HepG2 (cell line): ENCODE data around the gene PLIN3. TPM values are rescaled to one million over a fixed set of nuclear protein-coding genes. Genes with fewer than 3 reads are reported as not detected.

ENCODE experiments used
- ATAC-seq: fragments of 200-7000 bp; cut with Tn5 transposase; 3 replicates; pipeline ENCODE4 v1.9.1; 2020; ENCODE audit warnings: mild to moderate bottlenecking, moderate library complexity
- BruUV-seq: library from RNA; stranded (reverse); fragments of 400-500 nt; replicated peaks from 2 replicates; lab custom pipeline; 2021; lab: Mats Ljungman, UMichigan
- CTCF ChIA-PET: fragments of 300-600 bp; formaldehyde crosslinking; extraction: SDS; loops from one replicate; lab custom pipeline; 2021; ENCODE audit warnings: low total read pairs, inconsistent platforms, low intra/inter-chr PET ratio; lab: Yijun Ruan, JAX
- POLR2A ChIA-PET: fragments of 350-600 bp; sonication (Branson Sonifier 250); formaldehyde crosslinking; loops from one replicate; lab custom pipeline; 2020; ENCODE audit warnings: antibody characterized with exemption, inconsistent platforms; lab: Yijun Ruan, JAX
- DNase-seq: peaks from one replicate; pipeline ENCODE4 v3.0.0-alpha.2; 2015; ENCODE audit warnings: low spot score
- FAIRE-seq: peaks from 3 replicates; lab custom pipeline; 2011; peaks lifted over from hg19 to GRCh38; lab: Jason Lieb, UNC
- H2AFZ ChIP-seq: one replicate; pipeline ENCODE4 v1.6.1; 2011; ENCODE audit warnings: low read length, inconsistent platforms
- H3K27ac ChIP-seq: fragments of 300-600 bp; 3 replicates; pipeline ENCODE4 v1.8.0; 2011; ENCODE audit warnings: mixed run types, mild to moderate bottlenecking, mixed read lengths, low read length, inconsistent platforms; ENCODE audit not compliant: insufficient read depth; ENCODE audit errors: extremely low read length
- H3K27me3 ChIP-seq, 2 experiments: fragments of 200-600 bp in 1 of 2; 2 replicates in 1 of 2; 3 replicates in 1 of 2; pipeline versions ENCODE4 v1.6.0 to v1.8.0; 2011; ENCODE audit warnings: low read length in 2 of 2, mild to moderate bottlenecking in 2 of 2, moderate library complexity in 2 of 2, inconsistent platforms in 1 of 2; ENCODE audit not compliant: insufficient read depth in 2 of 2, control insufficient read depth in 1 of 2
- H3K36me3 ChIP-seq, 2 experiments: fragments of 200-600 bp in 1 of 2; replicated peaks in 1 of 2; 2 replicates in 1 of 2; 3 replicates in 1 of 2; pipeline versions ENCODE4 v1.5.1 to v1.8.0; 2011; ENCODE audit warnings: low read length in 2 of 2, inconsistent platforms in 1 of 2; ENCODE audit not compliant: insufficient read depth in 2 of 2, control insufficient read depth in 1 of 2
- H3K4me1 ChIP-seq: 2 replicates; pipeline ENCODE4 v1.5.1; 2012; ENCODE audit warnings: low read length, inconsistent platforms; ENCODE audit not compliant: insufficient read depth
- H3K4me2 ChIP-seq: 2 replicates; pipeline ENCODE4 v1.6.0; 2011; ENCODE audit warnings: low read depth, low read length, inconsistent platforms
- H3K4me3 ChIP-seq, 3 experiments: fragments of 200-600 bp in 1 of 3; sonication (generic), shearing (Covaris generic) in 1 of 3; replicated peaks in 1 of 3; 2 replicates each; pipeline ENCODE4 v1.5.1; 2011 to 2016; ENCODE audit warnings: low read length in 3 of 3, inconsistent platforms in 2 of 3, low read depth in 2 of 3, mild to moderate bottlenecking in 2 of 3, control low read depth in 1 of 3, mixed read lengths in 1 of 3; ENCODE audit not compliant: insufficient read depth in 1 of 3
- H3K79me2 ChIP-seq: one replicate; pipeline ENCODE4 v1.6.1; 2011; ENCODE audit warnings: low read length, inconsistent platforms; ENCODE audit not compliant: insufficient read depth
- H3K9ac ChIP-seq: 2 replicates; pipeline ENCODE4 v1.6.0; 2011; ENCODE audit warnings: mild to moderate bottlenecking, low read depth, low read length, inconsistent platforms; ENCODE audit not compliant: insufficient read depth
- H3K9me3 ChIP-seq: 2 replicates; pipeline ENCODE4 v1.5.1; 2012; ENCODE audit warnings: mild to moderate bottlenecking, low read length
- H4K20me1 ChIP-seq: 2 replicates; pipeline ENCODE4 v1.6.0; 2011; ENCODE audit warnings: inconsistent platforms, mild to moderate bottlenecking, low read length, moderate library complexity; ENCODE audit not compliant: insufficient read depth
- MAZ ChIP-seq, 2 experiments: sonication (generic) in 1 of 2; formaldehyde crosslinking in 1 of 2; IDR thresholded peaks; 2 replicates each; pipeline versions ENCODE4 v1.5.0 to v1.6.1; 2012 to 2020; ENCODE audit warnings: low read depth in 2 of 2, mild to moderate bottlenecking in 2 of 2, borderline replicate concordance in 1 of 2, improper control_type of control experiment in 1 of 2, low read length in 1 of 2, missing genetic modification reagents in 1 of 2, moderate library complexity in 1 of 2
- NFATC3 ChIP-seq: sonication (generic); formaldehyde crosslinking; IDR thresholded peaks from 2 replicates; pipeline ENCODE4 v1.5.1; 2020; ENCODE audit warnings: mild to moderate bottlenecking, missing genetic modification reagents
- PRPF4 ChIP-seq: fragments of 200-400 bp; formaldehyde crosslinking; IDR thresholded peaks from 2 replicates; pipeline ENCODE4 v1.6.1; 2016; ENCODE audit warnings: low read length, low read depth; ENCODE audit not compliant: poor library complexity, severe bottlenecking
- TP53 ChIP-seq: sonication (generic); formaldehyde crosslinking; conservative IDR thresholded peaks from 2 replicates; pipeline ENCODE4 v1.4.0; 2020; ENCODE audit warnings: missing genetic modification reagents
- ZBTB38 ChIP-seq: sonication (generic); formaldehyde crosslinking; IDR thresholded peaks from 2 replicates; pipeline ENCODE4 v1.5.1; 2020; ENCODE audit warnings: mild to moderate bottlenecking, missing genetic modification reagents
- WGBS: methylation state at CpG from one replicate; pipeline ENCODE4 v1.1.6; 2017; ENCODE audit warnings: low lambda C conversion rate; 5-methylcytosine and 5-hydroxymethylcytosine counted together
- in situ Hi-C: cut with HindIII; loops from 2 replicates; pipeline ENCODE4 v1.10.0; 2017; ENCODE audit warnings: low pct_unique_long_range_greater_than_20kb; ENCODE audit not compliant: extremely low pct_ligation_motif_present
- intact Hi-C: fragments of 100-400 bp; cut with micrococcal nuclease; formaldehyde crosslinking; loops from one replicate; pipeline ENCODE4 v1.10.0; 2022; ENCODE audit not compliant: unreplicated experiment
- polyA plus RNA-seq, 8 experiments: library from polyadenylated mRNA; depleted of rRNA in 3 of 8; stranded (reverse) in 7 of 8; unstranded in 1 of 8; fragments of >200 nt; fragmentation: Illumina TruSeq in 4 of 8; extraction: Trizol in 4 of 8; gene quantifications; 2 replicates each; pipeline versions ENCODE4 v1.2.1 to v1.2.3, GENCODE V29; 2011 to 2016; ENCODE audit warnings: low read depth in 4 of 8, missing spikeins in 1 of 8, mixed read lengths in 1 of 8; ENCODE audit not compliant: insufficient read depth in 1 of 8
- total RNA-seq, 5 experiments: library from RNA; depleted of rRNA; stranded (reverse); fragments of >200 nt; fragmentation: Illumina TruSeq; extraction: Trizol; gene quantifications; 2 replicates each; pipeline ENCODE4 v1.2.3, GENCODE V29; 2016; ENCODE audit warnings: low read depth in 1 of 5
- TF ChIP-seq, protein P1 (sequence below): sonication (generic); formaldehyde crosslinking; conservative IDR thresholded peaks from 2 replicates; pipeline ENCODE4 v1.8.1; 2023; ENCODE audit warnings: missing genetic modification reagents

Gene PLIN3
- total and polyA plus RNA-seq, 2 of the 13 experiments (the other 11 are each of a cell fraction or from before 2014, with no cell fraction given), result 49.3 to 57.9 TPM

- Histone ChIP-seq H4K20me1 (0 out of 2 replicates have a peak, but pooled peaks cover 2% of the 10 kb centered on the region), H3K79me2 (peaks cover 60% of the 10 kb centered on the region), H3K27me3 (no peaks in the 10 kb centered on the region), H3K9ac (0 out of 2 replicates have a peak overlapping the region, but pooled peaks have one; percentile 57), H2AFZ (no peak overlapping the region), H3K36me3 (peaks cover 2 to 30% of the 10 kb centered on the region in 2 experiments; a peak in 3 of 5 replicates), H3K4me3 (peak overlapping the region in 2 of 3 experiments; percentile 70 to 79; a peak in 3 of 6 replicates), H3K4me2 (peak overlapping the region; percentile 69), H3K4me1 (peaks cover 62% of the 10 kb centered on the region), H3K27ac (no peak overlapping the region), H3K9me3 (no peaks in the 10 kb centered on the region)
- DNase-seq, result no peak
- 85% methylated on average over 15 of the region's 15 CpGs for WGBS
- POLR2A ChIA-PET, result interaction anchor here (0.7 to 2.4 kb wide), 4 partner anchors 39 to 120 kb away, joined by 3 to 9 read pairs (median 7); no protein-coding TSS in a partner anchor
- BruUV-seq, result no TSS peak
- no peak for ATAC-seq
- no peak for FAIRE-seq
- in situ Hi-C loops, result loop anchor here (5.0 kb wide), 2 partner anchors 39 to 99 kb away; no protein-coding TSS in a partner anchor
- CTCF ChIA-PET, result interaction anchor here (1.1 to 2.6 kb wide), 5 partner anchors 38 to 120 kb away, joined by 3 to 37 read pairs (median 7); no protein-coding TSS in a partner anchor
- intact Hi-C loops, result loop anchor here (1.0 kb wide), 1 partner anchor 39 kb away; no protein-coding TSS in a partner anchor
- no peak for TF ChIP-seq TP53
- TF ChIP-seq, protein P1, sequence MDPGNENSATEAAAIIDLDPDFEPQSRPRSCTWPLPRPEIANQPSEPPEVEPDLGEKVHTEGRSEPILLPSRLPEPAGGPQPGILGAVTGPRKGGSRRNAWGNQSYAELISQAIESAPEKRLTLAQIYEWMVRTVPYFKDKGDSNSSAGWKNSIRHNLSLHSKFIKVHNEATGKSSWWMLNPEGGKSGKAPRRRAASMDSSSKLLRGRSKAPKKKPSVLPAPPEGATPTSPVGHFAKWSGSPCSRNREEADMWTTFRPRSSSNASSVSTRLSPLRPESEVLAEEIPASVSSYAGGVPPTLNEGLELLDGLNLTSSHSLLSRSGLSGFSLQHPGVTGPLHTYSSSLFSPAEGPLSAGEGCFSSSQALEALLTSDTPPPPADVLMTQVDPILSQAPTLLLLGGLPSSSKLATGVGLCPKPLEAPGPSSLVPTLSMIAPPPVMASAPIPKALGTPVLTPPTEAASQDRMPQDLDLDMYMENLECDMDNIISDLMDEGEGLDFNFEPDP, result 0 out of 2 replicates have a peak, but pooled peaks have one; percentile 46
- TF ChIP-seq PRPF4, result peak; percentile 64
- no peak for TF ChIP-seq MAZ (IDR thresholded peaks at IDR 0.05; ENCODE audit: borderline replicate concordance, low read depth, low read length)
- 0 out of 2 replicates have a peak, but pooled peaks have one; percentile 5 for TF ChIP-seq MAZ (CRISPR knock-in tag; IDR thresholded peaks at IDR 0.05; ENCODE audit: low read depth)
- TF ChIP-seq NFATC3 (CRISPR knock-in tag), result 0 out of 2 replicates have a peak, but pooled peaks have one; percentile 50
- 0 out of 2 replicates have a peak, but pooled peaks have one; percentile 0 for TF ChIP-seq ZBTB38 (CRISPR knock-in tag)
Measured at GRCh38 chr19:4911314-4911713, 43.8 kb upstream of the PLIN3 start.
